Measurements from ENCODE around the gene GRB2.

GRCh38 chr17:75394332-75394918 lies 11.1 kb downstream of the GRB2 start:
- TF ChIP-seq EZH2 (IDR thresholded peaks at IDR 0.05; ENCODE audit: borderline replicate concordance) (no peak), CTCF (IDR thresholded peaks at IDR 0.05; ENCODE audit: poor library complexity) (no peak)
